Nephron progenitor cell (in vitro differentiated cells): ENCODE data around the gene MRPL41.
"Not testable (repeated sequence)": the region's sequence is repeated elsewhere in the genome, so short reads cannot be mapped to it uniquely, and the experiment has no call there.

Experiments
- DNase-seq: peaks from one replicate; pipeline ENCODE4 v3.0.0; 2021
- H3K27ac Mint-ChIP-seq: 2 replicates; pipeline ENCODE4 v1.8.0; 2021; ENCODE audit warnings: mild to moderate bottlenecking, moderate library complexity, mixed read lengths
- H3K27me3 Mint-ChIP-seq: 2 replicates; pipeline ENCODE4 v1.8.0; 2021; ENCODE audit warnings: mild to moderate bottlenecking, low read depth, mixed read lengths; ENCODE audit not compliant: poor library complexity
- H3K36me3 Mint-ChIP-seq: 2 replicates; pipeline ENCODE4 v1.8.0; 2021; ENCODE audit warnings: low read depth, mixed read lengths
- H3K4me1 Mint-ChIP-seq: 2 replicates; pipeline ENCODE4 v1.8.0; 2021; ENCODE audit warnings: mixed read lengths
- H3K4me3 Mint-ChIP-seq: 2 replicates; pipeline ENCODE4 v1.8.0; 2021; ENCODE audit warnings: mild to moderate bottlenecking, moderate library complexity, mixed read lengths
- H3K9me3 Mint-ChIP-seq: 2 replicates; pipeline ENCODE4 v1.8.0; 2021; ENCODE audit warnings: mild to moderate bottlenecking, moderate library complexity, mixed read lengths
- TF ChIP-seq, protein P1 (sequence below): fragments of 200-600 bp; sonication (generic); IDR thresholded peaks from 2 replicates; pipeline ENCODE4 v1.5.0; 2021; ENCODE audit warnings: antibody characterized with exemption

MRPL41 gene

DNA sequence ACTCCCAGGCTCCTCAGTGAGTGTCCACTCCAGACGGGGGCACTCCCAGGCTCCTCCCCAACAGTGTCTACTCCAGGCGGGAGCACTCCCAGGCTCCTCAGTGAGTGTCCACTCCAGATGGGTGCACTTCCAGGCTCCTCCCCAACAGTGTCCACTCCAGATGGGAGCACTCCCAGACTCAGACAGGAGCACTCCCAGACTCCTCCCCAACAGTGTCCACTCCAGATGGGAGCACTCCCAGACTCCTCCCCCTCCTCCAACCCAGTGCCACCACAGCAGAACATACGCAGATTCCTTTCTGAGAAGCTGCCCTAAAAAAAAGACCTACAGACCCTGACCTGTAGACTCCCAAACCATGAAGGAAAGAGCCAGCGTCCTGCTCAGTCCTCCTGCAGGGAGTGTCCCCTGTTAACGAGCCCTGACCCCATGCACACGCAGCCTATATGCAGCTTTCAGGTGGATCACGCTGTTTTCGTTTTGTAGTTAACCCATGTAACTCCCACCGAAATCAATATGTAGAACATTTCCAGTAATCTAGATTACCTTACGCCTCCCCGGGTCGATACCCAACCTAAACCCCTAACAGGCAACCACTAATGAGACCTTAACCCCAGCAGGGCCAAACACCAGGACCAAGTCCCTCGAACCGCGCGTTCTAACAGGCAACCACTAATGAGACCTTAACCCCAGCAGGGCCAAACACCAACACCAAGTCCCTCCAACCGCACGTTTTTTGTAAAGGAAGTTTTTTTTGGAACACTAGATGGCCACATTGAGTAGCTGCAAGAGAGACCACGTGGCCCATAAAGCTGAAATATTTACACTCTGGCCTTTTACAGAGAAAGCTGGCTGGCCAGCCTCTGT is 17.2 kb upstream of the MRPL41 start:
- Mint-ChIP-seq H3K27me3 (peaks cover 7% of the 10 kb centered on the region), H3K4me1 (peaks cover 15% of the 10 kb centered on the region), H3K27ac (no peak overlapping the region), H3K9me3 (peaks cover 25% of the 10 kb centered on the region), H3K4me3 (no peak overlapping the region), H3K36me3 (peaks cover 12% of the 10 kb centered on the region)
- no peak for DNase-seq
- TF ChIP-seq, protein P1, sequence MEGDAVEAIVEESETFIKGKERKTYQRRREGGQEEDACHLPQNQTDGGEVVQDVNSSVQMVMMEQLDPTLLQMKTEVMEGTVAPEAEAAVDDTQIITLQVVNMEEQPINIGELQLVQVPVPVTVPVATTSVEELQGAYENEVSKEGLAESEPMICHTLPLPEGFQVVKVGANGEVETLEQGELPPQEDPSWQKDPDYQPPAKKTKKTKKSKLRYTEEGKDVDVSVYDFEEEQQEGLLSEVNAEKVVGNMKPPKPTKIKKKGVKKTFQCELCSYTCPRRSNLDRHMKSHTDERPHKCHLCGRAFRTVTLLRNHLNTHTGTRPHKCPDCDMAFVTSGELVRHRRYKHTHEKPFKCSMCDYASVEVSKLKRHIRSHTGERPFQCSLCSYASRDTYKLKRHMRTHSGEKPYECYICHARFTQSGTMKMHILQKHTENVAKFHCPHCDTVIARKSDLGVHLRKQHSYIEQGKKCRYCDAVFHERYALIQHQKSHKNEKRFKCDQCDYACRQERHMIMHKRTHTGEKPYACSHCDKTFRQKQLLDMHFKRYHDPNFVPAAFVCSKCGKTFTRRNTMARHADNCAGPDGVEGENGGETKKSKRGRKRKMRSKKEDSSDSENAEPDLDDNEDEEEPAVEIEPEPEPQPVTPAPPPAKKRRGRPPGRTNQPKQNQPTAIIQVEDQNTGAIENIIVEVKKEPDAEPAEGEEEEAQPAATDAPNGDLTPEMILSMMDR = peak; percentile 56

DNA sequence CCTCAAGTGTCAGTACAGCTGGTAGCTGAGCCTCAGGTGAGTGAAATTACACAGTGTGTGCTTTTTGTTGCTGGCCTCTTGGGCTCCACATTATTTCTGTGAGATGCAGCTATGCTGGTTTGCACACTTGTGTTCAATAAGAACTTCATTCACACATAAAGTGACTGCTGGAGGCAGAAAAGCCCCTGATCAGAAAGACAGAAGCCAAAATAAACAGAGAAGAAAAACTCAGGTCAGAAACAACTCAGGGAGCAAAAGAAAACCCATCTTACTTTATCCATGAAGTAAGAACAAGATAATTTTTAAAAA is 16.6 kb upstream of the MRPL41 start:
- no peak for DNase-seq
- TF ChIP-seq, protein P1 = no peak
- peaks cover 12% of the 10 kb centered on the region for H3K36me3 Mint-ChIP-seq
- no peak overlapping the region for H3K27ac Mint-ChIP-seq
- no peak overlapping the region for H3K4me3 Mint-ChIP-seq
- peaks cover 16% of the 10 kb centered on the region for H3K4me1 Mint-ChIP-seq
- H3K27me3 Mint-ChIP-seq = peaks cover 7% of the 10 kb centered on the region
- H3K9me3 Mint-ChIP-seq = peaks cover 25% of the 10 kb centered on the region

DNA sequence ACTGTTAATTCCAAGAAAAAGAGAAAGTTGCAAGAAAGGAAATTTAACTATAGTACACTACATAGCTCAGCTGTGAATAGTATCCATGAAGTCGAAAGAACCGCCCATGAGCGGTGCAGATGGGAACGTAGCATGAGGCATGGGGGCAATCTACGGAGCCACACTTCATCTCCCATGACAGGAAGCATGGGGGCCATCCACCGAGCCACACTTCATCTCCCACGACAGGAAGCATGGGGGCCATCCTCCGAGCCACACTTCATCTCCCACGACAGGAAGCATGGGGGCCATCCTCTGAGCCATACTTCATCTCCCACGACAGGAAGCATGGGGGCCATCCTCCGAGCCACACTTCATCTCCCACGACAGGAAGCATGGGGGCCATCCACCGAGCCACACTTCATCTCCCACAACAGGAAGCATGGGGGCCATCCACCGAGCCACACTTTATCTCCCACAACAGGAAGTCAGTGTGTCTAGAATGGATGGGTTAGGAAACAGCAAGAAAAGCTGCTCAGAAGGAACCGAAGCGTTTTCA is 15.0 kb upstream of the MRPL41 start:
- not testable (repeated sequence) for DNase-seq, H3K4me3 Mint-ChIP-seq, H3K27ac Mint-ChIP-seq, H3K27me3 Mint-ChIP-seq
- Mint-ChIP-seq H3K4me1 (peaks cover 23% of the 10 kb centered on the region), H3K36me3 (peaks cover 12% of the 10 kb centered on the region), H3K9me3 (peaks cover 25% of the 10 kb centered on the region)

DNA sequence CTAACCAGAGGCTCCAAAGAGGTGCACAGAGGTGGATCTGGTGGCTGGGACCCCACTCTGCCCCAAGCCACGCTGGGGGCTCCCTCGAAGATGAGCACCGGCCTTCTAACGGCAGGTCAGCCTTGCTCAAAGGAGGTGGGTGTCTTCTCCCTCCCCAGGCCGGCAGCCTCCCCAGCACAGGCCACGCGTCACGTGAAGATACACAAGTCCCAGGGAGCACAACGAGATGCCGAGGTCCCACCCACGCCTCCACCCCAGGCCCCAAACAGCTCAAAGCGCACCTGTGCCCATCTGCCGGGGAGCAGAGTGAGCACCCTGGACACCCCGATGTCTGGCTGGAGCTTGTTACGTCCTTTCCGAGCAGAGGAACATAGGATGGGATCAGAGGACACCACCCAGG is 13.6 kb upstream of the MRPL41 start:
- Mint-ChIP-seq H3K36me3 (peaks cover 12% of the 10 kb centered on the region), H3K27me3 (peaks cover 9% of the 10 kb centered on the region), H3K4me3 (no peak overlapping the region), H3K9me3 (peaks cover 25% of the 10 kb centered on the region), H3K27ac (no peak overlapping the region), H3K4me1 (peaks cover 29% of the 10 kb centered on the region)
- TF ChIP-seq, protein P1 = no peak
- DNase-seq = no peak

DNA sequence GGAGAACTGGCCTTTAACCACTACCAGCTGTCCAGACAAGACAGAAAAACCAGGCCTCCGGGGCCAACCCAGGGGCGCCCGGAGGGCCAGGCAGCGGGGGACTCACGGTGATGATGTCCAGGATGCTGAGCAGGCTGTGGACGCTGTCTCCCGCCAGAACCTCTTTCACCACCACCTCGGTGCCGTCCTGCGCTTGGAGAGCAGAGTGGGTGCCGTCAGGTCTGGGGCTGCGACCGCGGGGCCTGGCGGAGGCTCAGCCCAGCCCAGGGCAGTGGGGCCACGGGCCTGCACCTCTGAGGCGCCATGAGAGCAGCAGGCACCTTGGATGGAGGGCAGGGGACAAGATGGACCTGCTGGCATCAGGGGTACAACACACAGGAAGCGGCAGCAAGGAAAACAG is 11.1 kb upstream of the MRPL41 start:
- Mint-ChIP-seq H3K9me3 (peaks cover 18% of the 10 kb centered on the region), H3K4me1 (peaks cover 26% of the 10 kb centered on the region), H3K27ac (no peak overlapping the region), H3K4me3 (no peak overlapping the region), H3K36me3 (peaks cover 12% of the 10 kb centered on the region), H3K27me3 (peaks cover 6% of the 10 kb centered on the region)
- TF ChIP-seq, protein P1 = no peak
- DNase-seq = no peak

DNA sequence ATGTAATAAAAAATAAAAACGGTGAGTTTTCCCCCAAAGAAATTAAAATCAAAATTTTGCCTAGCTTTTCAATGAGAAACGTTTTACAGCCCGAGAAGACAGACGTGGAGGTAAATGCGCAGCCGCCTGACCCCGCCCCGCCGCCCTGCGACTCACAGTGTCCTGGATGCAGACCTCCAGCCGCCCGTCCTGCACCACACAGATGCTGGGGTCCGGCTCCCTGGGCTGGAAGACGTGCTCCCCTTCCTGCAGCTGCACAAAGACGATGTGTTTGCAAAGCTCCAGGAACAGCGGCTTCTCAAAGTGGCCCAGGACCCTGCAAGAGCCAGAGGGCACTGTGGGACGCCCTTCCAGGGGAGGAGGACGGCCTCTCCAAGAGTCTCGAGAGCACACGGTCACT is 9.2 kb upstream of the MRPL41 start:
- peaks cover 23% of the 10 kb centered on the region for H3K9me3 Mint-ChIP-seq
- no peak overlapping the region for H3K27ac Mint-ChIP-seq
- H3K4me1 Mint-ChIP-seq = peaks cover 26% of the 10 kb centered on the region
- no peak for DNase-seq
- peaks cover 6% of the 10 kb centered on the region for H3K27me3 Mint-ChIP-seq
- H3K4me3 Mint-ChIP-seq = no peak overlapping the region
- H3K36me3 Mint-ChIP-seq = peaks cover 21% of the 10 kb centered on the region
- TF ChIP-seq, protein P1 = no peak
